GM12892 (cell line): ENCODE results near the gene PLOD2.

Source experiments
- POLR2A ChIP-seq: IDR thresholded peaks from 2 replicates; pipeline ENCODE4 v1.6.1; 2011; ENCODE audit warnings: low read depth, low read length, control low read depth
- POLR2AphosphoS5 ChIP-seq: IDR thresholded peaks from 2 replicates; pipeline ENCODE4 v1.6.1; 2011; ENCODE audit warnings: low read depth, low read length, control low read depth

- TF ChIP-seq POLR2A (no peak), POLR2AphosphoS5 (no peak)
Observed at GRCh38 chr3:146067048-146067447, 93.9 kb downstream of the PLOD2 start.
